Sigmoid colon (tissue), 7 donors: Measurements from ENCODE around the gene LAPTM5. TPM values are rescaled to one million over a fixed set of nuclear protein-coding genes. Genes with fewer than 3 reads are reported as not detected.
A peak's percentile ranks its signal among the peaks of the same experiment; 100 is the strongest.

ENCODE experiments used
- DNase-seq: peaks from one replicate; pipeline ENCODE4 v3.0.0-alpha.2; 2019
- H3K27ac ChIP-seq, 4 donors: fragments of 200-600 bp; sonication (generic); one replicate each; pipeline ENCODE4 v1.5.1; 2016 to 2019; ENCODE audit warnings: mild to moderate bottlenecking in 1 of 4
- H3K27me3 ChIP-seq, 3 donors: fragments of 200-600 bp; sonication (generic); one replicate each; pipeline ENCODE4 v1.5.1; 2019; ENCODE audit warnings: mild to moderate bottlenecking in 1 of 3
- H3K36me3 ChIP-seq, 4 donors: fragments of 200-600 bp; sonication (generic); one replicate each; pipeline ENCODE4 v1.5.1; 2016 to 2019
- H3K4me1 ChIP-seq, 4 donors: fragments of 200-600 bp; sonication (generic); one replicate each; pipeline ENCODE4 v1.5.1; 2017 to 2019
- H3K4me3 ChIP-seq, 4 donors: fragments of 200-600 bp; sonication (generic); one replicate each; pipeline ENCODE4 v1.5.1; 2017 to 2019; ENCODE audit warnings: mild to moderate bottlenecking in 2 of 4, moderate library complexity in 1 of 4
- H3K9me3 ChIP-seq, 4 donors: fragments of 200-600 bp in 3 of 4; sonication (generic) in 3 of 4; one replicate each; pipeline versions ENCODE4 v1.5.1 to v1.6.1; 2013 to 2019
- EP300 ChIP-seq, 4 donors: sonication (generic); formaldehyde crosslinking; IDR thresholded peaks; one replicate each; pipeline ENCODE4 v1.6.1; 2017; ENCODE audit warnings: antibody characterized with exemption in 4 of 4
- POLR2A ChIP-seq, 2 donors: fragments of 450-650 bp; IDR thresholded peaks; one replicate each; pipeline ENCODE4 v1.6.1; 2016; ENCODE audit warnings: antibody characterized with exemption in 2 of 2, mild to moderate bottlenecking in 2 of 2, moderate library complexity in 2 of 2
- POLR2AphosphoS5 ChIP-seq, 4 donors: sonication (generic); formaldehyde crosslinking; IDR thresholded peaks; one replicate each; pipeline ENCODE4 v1.6.1; 2017; ENCODE audit warnings: antibody characterized with exemption in 4 of 4
- WGBS, 2 donors: extraction: QIAGEN DNeasy Blood & Tissue Kit; methylation state at CpG; one replicate each; pipeline ENCODE4 v1.1.7; 2013; 5-methylcytosine and 5-hydroxymethylcytosine counted together
- intact Hi-C: fragments of 100-400 bp; cut with DNase I; formaldehyde crosslinking; loops from one replicate; pipeline ENCODE4 v1.15.1; 2023
- polyA plus RNA-seq, 3 donors: library from polyadenylated mRNA; stranded (reverse); fragments of 200-250 nt; gene quantifications; one replicate each; pipeline ENCODE4 v1.2.3, GENCODE V29; 2013
- total RNA-seq, 4 donors: library from RNA; depleted of rRNA; stranded (reverse); fragments of >200 nt; gene quantifications; one replicate each; pipeline ENCODE4 v1.1.0, GENCODE V29; 2016
- TF ChIP-seq, protein P1 (sequence below), 4 experiments: fragments of 450-650 bp in 3 of 4; fragments of 200-600 bp in 1 of 4; IDR thresholded peaks; one replicate each; pipeline ENCODE4 v1.5.1; 2016 to 2019; ENCODE audit warnings: antibody characterized with exemption in 4 of 4, mild to moderate bottlenecking in 3 of 4, moderate library complexity in 2 of 4
- donor health status: healthy with polysubstance abuse.
- donor health status: Bipolar disorder and iron deficiency.
- donor health status: healthy.

The LAPTM5 gene
- total and polyA plus RNA-seq, 7 donors, result 30.2 to 219 (median 47.4) TPM

DNA sequence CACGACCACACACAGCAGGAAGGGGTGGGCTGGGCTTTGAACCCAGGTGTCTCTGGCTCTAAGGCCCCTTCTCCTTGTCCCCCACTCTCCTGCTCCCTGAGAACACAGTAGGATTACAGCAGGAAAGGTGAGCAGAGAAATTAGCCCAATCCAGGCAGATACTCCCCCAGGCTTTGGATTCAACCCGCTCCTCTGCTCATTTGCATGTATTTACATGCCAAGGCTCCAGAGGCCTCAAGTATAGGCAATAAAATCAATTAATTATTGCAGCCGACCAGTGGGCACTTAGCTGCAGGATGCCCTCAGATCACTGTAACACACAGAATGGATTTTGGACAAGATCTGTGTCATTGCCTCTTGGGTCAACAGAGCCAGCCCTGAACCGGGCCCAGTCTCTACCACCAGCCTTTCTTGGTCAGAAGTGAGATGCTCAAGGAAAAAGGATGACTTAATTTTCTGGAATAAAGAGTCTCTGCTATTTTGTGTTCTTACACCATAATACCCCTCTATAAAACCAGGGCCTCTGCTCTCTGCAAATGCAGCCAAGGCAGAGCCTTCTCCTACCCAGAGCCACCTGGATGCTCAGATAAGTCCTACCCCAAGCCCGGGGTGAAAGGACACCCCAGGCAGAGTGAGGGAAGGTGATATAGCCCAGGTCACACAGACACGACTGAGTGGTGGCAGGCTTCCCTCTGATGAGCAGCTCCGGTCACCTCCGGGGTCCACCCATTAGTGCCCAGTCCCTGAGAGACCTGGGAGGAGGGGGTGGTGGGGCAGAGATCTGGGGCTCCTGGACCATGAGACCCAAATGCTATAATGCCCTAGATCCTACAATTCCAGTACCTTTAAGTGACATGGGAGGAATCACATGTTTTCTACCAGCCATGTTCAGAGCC is 63.0 kb downstream of the LAPTM5 start:
- 63 to 72% methylated on average over 8 of the region's 8 CpGs for WGBS, 2 donors
- TF ChIP-seq POLR2AphosphoS5 (IDR thresholded peaks at IDR 0.05) (no peak), POLR2A (IDR thresholded peaks at IDR 0.05) (no peak), EP300 (IDR thresholded peaks at IDR 0.05) (no peak)
- TF ChIP-seq, protein P1, sequence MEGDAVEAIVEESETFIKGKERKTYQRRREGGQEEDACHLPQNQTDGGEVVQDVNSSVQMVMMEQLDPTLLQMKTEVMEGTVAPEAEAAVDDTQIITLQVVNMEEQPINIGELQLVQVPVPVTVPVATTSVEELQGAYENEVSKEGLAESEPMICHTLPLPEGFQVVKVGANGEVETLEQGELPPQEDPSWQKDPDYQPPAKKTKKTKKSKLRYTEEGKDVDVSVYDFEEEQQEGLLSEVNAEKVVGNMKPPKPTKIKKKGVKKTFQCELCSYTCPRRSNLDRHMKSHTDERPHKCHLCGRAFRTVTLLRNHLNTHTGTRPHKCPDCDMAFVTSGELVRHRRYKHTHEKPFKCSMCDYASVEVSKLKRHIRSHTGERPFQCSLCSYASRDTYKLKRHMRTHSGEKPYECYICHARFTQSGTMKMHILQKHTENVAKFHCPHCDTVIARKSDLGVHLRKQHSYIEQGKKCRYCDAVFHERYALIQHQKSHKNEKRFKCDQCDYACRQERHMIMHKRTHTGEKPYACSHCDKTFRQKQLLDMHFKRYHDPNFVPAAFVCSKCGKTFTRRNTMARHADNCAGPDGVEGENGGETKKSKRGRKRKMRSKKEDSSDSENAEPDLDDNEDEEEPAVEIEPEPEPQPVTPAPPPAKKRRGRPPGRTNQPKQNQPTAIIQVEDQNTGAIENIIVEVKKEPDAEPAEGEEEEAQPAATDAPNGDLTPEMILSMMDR (IDR thresholded peaks at IDR 0.05), result no peak
- intact Hi-C loops, result no loop called here

DNA sequence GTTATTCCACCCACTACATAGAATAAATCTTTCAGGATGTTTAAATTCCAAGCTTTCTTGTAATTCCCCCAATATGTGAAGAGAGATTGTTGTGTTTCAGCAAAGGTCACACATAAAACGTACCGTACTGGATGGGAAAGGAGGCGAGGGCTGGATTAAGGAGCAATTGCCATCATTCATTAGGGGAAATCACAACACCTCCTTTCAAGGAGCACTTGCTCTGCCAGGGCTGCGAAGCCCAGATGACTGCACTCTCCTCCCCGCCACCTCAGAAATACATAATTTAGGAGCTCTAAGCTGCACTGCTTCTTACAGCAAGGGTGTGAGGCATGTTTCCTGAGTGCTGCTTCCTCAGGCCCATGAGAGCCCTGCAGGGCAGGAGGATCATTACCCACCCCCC is 63.8 kb downstream of the LAPTM5 start:
- no peaks in the 10 kb centered on the region for H3K27me3 ChIP-seq
- WGBS, 2 donors, result 81 to 86% methylated on average over 5 of the region's 5 CpGs
- peak in 2 of 4 donors; percentile 19 to 47 for TF ChIP-seq POLR2AphosphoS5 (IDR thresholded peaks at IDR 0.05)
- TF ChIP-seq, protein P1 (IDR thresholded peaks at IDR 0.05), result no peak
- no peaks in the 10 kb centered on the region for H3K9me3 ChIP-seq
- peak; percentile 66 for DNase-seq
- no peak overlapping the region for H3K4me3 ChIP-seq
- intact Hi-C loops, result no loop called here
- H3K4me1 ChIP-seq, result peaks cover 0 to 56% (median 47%) of the 10 kb centered on the region in 4 donors
- peak overlapping the region in 2 of 4 donors; percentile 74 to 76 for H3K27ac ChIP-seq
- no peaks in the 10 kb centered on the region for H3K36me3 ChIP-seq

More for the DNA sequence above, 63.0 kb downstream of the LAPTM5 start:
- H3K36me3 ChIP-seq, result no peaks in the 10 kb centered on the region
- H3K4me1 ChIP-seq, result peaks cover 0 to 58% (median 47%) of the 10 kb centered on the region in 4 donors
- H3K9me3 ChIP-seq, result no peaks in the 10 kb centered on the region
- H3K27me3 ChIP-seq, result no peaks in the 10 kb centered on the region
- no peak overlapping the region for H3K4me3 ChIP-seq
- DNase-seq, result peak; percentile 63
- H3K27ac ChIP-seq, result peak overlapping the region in 3 of 4 donors; percentile 72 to 76 (median 74)

DNA sequence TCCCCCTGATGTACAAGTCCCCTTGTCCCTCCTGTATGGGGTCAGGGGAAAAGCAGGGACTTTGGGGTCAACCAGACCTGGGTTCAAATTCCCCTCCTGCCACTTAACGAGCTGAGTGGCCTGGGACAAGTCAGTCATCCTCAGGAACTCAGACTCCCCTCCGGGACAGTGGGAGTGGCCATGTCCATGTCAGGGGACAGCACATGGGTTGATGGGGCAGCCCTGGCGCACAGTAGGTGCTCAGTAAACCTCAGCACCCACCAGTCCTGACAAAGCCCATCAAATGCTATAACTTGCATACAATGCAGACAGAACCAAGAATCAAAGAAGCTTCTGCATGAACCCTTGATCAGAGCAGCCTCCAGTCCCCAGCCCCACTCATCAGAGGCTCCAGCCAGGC is 64.2 kb downstream of the LAPTM5 start:
- TF ChIP-seq, protein P1 (IDR thresholded peaks at IDR 0.05), result no peak
- TF ChIP-seq EP300 (IDR thresholded peaks at IDR 0.05) (no peak), POLR2A (IDR thresholded peaks at IDR 0.05) (no peak)
- Histone ChIP-seq H3K4me1 (peaks cover 0 to 51% (median 43%) of the 10 kb centered on the region in 4 donors), H3K27ac (peak overlapping the region in 2 of 4 donors; percentile 3 to 76), H3K9me3 (no peaks in the 10 kb centered on the region), H3K27me3 (no peaks in the 10 kb centered on the region), H3K4me3 (no peak overlapping the region), H3K36me3 (no peaks in the 10 kb centered on the region)
- DNase-seq, result peak; percentile 59
- 59 to 84% methylated on average over 3 of the region's 3 CpGs for WGBS, 2 donors
- intact Hi-C loops, result no loop called here

DNA sequence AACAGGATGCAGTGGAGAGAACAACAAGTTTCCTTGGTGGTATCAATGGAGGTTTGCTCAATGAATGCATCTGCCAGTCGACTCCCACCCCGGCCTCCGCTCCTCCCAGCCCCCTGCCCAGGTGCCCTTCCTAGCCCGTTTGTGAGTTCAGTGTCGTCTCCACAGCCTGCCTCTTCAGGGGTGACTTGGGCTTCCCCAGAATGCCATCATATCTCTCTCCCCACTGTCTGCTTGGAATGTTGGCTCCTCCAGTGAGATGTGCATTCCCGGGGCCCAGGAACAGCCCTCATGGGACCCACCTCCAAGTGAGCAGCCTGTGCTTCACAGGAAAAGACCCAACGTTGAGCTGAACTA is 64.6 kb downstream of the LAPTM5 start:
- Histone ChIP-seq H3K27ac (no peak overlapping the region), H3K27me3 (no peaks in the 10 kb centered on the region), H3K9me3 (no peaks in the 10 kb centered on the region), H3K4me3 (no peak overlapping the region), H3K36me3 (no peaks in the 10 kb centered on the region), H3K4me1 (peaks cover 0 to 47% (median 39%) of the 10 kb centered on the region in 4 donors)
- peak; percentile 60 for DNase-seq
- TF ChIP-seq EP300 (IDR thresholded peaks at IDR 0.05) (no peak), POLR2A (IDR thresholded peaks at IDR 0.05) (no peak), POLR2AphosphoS5 (IDR thresholded peaks at IDR 0.05) (no peak)
- TF ChIP-seq, protein P1 (IDR thresholded peaks at IDR 0.05), result no peak
- intact Hi-C loops, result no loop called here
- 68 to 78% methylated on average over 7 of the region's 7 CpGs for WGBS, 2 donors
